ENCODE results near the gene FOXP1. TPM values are rescaled to one million over a fixed set of nuclear protein-coding genes. Genes with fewer than 3 reads are reported as not detected.

FOXP1 gene
- total RNA-seq, 2 experiments from 2014 or later, result 108 to 153 TPM

DNA sequence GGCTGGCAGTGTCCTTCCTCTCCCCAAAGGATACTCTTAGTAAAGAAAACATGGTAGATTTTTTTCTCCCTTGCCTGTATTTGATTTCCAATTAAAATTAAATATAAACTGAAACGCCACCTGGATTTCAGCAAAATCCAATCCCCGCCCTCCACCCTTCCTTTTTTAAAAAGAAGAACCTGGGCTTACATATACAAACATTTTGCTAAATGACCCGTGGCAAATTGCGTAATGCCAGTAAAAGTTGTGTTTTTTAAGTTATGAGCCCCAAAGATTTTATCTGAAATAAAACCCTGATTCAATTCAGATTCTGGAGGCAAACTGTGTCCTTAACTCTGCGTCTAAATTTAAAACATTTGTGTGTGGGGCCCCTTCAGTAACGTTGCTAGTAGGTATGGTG is 403.0 kb downstream of the FOXP1 start:
- H3K4me1 Mint-ChIP-seq, result peaks cover 28% of the 10 kb centered on the region
- DNase-seq (no peak), ATAC-seq (no peak)
- H3K27me3 Mint-ChIP-seq, result no peaks in the 10 kb centered on the region
- H3K9me3 Mint-ChIP-seq (ENCODE audit: low read depth), result no peaks in the 10 kb centered on the region
- no peak overlapping the region for H3K27ac Mint-ChIP-seq
- intact Hi-C loops (cut with DNase I, micrococcal nuclease), result no loop called here
- peaks cover 40% of the 10 kb centered on the region for H3K36me3 Mint-ChIP-seq (ENCODE audit: low read depth)
- ChIA-PET CTCF (no interaction called here), POLR2A (interaction anchor here (0.6 kb wide), 1 partner anchor 51 kb away, joined by 3 read pairs; no protein-coding TSS in a partner anchor)
- H3K4me3 Mint-ChIP-seq, result no peak overlapping the region

DNA sequence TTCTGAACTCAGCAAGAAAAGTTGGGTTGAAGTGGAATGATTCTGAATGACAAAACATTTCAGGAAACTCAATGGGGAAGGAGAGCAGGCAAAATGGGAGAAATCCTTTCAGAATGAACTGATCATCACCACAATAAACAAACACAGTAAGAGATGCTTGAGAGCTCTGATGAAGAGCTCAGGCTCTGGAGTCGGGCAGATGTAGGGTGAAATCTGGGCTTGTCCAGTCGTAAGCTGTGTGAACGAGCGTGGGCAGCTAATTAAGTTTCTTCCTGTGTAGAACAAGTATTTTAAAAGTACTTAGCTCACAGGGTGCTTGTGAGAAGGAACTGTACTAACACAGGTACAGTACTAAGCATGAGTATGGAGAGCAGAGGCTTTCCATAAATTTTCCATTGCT is 406.2 kb downstream of the FOXP1 start:
- DNase-seq (no peak), ATAC-seq (no peak)
- Mint-ChIP-seq H3K36me3 (ENCODE audit: low read depth) (peaks cover 36% of the 10 kb centered on the region), H3K4me1 (peaks cover 38% of the 10 kb centered on the region), H3K9me3 (ENCODE audit: low read depth) (no peaks in the 10 kb centered on the region), H3K27ac (no peak overlapping the region), H3K27me3 (no peaks in the 10 kb centered on the region), H3K4me3 (no peak overlapping the region)
- ChIA-PET CTCF (interaction anchor here (0.7 to 1.1 kb wide), 2 partner anchors 14 to 527 kb away, joined by 4 to 6 read pairs; no protein-coding TSS in a partner anchor), POLR2A (no interaction called here)
- intact Hi-C loops (cut with DNase I, micrococcal nuclease), result no loop called here

DNA sequence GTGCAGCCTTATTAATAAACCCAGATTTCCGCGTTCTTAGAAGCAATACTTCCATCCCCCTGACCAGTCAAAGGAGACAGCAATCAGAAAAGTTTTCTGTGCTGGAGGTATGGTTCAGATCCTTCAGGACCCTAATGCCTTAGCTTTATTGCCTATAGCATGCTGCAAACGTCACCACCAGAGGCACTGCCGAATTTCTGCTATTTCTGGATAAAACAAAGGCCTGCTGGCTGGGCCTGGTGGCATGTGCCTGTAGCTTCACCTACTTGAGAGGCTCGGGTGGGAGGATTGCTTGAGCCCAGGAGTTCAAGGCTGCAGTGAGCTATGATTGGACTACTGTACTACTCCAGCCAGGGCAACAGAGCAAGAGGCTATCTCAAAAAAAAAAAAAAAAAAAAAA is 407.2 kb downstream of the FOXP1 start:
- no peak for ATAC-seq
- POLR2A ChIA-PET, result interaction anchor here (0.6 kb wide), 1 partner anchor 17 kb away, joined by 3 read pairs; no protein-coding TSS in a partner anchor
- no peaks in the 10 kb centered on the region for H3K9me3 Mint-ChIP-seq (ENCODE audit: low read depth)
- CTCF ChIA-PET, result interaction anchor here (1.1 kb wide), 2 partner anchors 9 to 412 kb away, joined by 3 to 4 read pairs; no protein-coding TSS in a partner anchor
- DNase-seq, result no peak
- H3K27ac Mint-ChIP-seq, result no peak overlapping the region
- no peaks in the 10 kb centered on the region for H3K27me3 Mint-ChIP-seq
- intact Hi-C loops (cut with DNase I, micrococcal nuclease), result no loop called here
- H3K36me3 Mint-ChIP-seq (ENCODE audit: low read depth), result peaks cover 38% of the 10 kb centered on the region
- peaks cover 40% of the 10 kb centered on the region for H3K4me1 Mint-ChIP-seq
- no peak overlapping the region for H3K4me3 Mint-ChIP-seq

DNA sequence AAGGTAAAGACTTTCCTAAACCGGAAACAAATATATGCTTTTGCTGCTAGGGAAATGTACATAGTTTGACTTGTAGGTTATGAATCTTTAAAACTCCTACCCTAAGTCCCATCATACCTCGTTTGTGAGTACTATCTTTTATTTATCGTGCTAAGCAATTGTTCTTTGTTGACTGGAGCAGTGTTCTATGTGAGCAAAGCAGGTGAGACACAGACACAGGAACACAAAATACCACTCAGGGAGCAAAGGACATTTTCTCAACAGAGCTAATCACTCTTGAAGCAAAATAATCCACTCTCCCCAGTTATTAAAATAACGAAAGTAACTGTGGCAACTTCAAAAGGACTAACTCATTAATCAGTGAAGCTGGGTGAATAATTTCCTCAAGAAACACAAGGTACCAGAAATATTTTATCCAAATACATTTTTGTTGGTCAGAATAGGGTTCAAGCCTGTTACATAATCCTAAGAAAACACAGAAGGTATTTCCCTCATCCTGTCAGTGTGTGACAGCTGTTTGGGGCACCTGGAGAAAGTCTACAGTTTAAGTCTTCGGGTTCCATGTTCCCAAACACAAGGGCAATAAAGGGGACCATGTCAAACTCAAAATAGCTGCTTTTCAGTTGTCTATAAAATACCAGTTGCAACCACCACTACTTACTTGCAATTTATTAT is 407.7 kb downstream of the FOXP1 start:
- intact Hi-C loops (cut with DNase I, micrococcal nuclease), result no loop called here
- Mint-ChIP-seq H3K9me3 (ENCODE audit: low read depth) (no peaks in the 10 kb centered on the region), H3K27ac (no peak overlapping the region), H3K4me3 (no peak overlapping the region), H3K36me3 (ENCODE audit: low read depth) (peaks cover 36% of the 10 kb centered on the region), H3K27me3 (no peaks in the 10 kb centered on the region), H3K4me1 (peaks cover 44% of the 10 kb centered on the region)
- POLR2A ChIA-PET, result no interaction called here
- DNase-seq (no peak), ATAC-seq (no peak)
- CTCF ChIA-PET, result interaction anchor here (1.1 kb wide), 2 partner anchors 9 to 413 kb away, joined by 3 to 4 read pairs; no protein-coding TSS in a partner anchor

DNA sequence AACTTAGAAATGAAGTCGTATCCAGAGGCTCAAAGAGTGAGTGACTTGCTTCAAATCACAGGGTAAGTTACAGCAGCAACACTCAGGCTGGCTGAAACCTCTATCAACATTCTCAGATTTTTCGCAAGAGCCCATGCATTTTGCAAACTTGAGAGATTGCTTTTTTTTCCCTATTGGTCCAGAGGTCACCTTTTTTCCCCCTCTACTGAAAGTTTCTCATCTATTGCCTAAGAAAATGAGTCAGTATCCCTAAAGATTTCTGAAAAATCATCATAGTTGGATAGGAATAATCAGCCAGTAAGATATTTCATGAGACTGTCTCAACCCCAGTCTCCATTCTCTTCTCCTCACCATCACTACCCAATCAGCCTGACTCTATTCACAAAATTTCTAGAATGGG is 410.6 kb downstream of the FOXP1 start:
- DNase-seq, result no peak

DNA sequence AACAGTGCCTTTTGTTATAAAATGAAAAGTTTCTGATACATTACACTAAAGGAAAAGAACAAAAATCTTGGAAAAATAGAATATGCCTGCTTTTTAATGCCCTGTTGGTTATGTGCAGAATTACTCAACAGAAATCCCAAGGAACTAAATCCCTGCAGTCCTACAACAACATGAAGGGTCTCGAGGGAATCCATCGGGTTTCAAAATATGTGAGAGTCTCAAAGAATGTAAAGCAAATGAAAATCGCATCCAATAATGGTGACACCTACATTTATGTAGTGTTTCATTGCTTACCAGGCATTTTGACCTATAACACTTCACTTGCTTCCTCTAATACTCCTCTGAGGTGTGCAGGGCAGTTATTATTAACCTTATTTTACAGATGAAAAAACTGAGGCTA is 411.3 kb downstream of the FOXP1 start:
- H3K4me3 Mint-ChIP-seq, result no peak overlapping the region
- intact Hi-C loops (cut with DNase I, micrococcal nuclease), result no loop called here
- H3K27ac Mint-ChIP-seq, result no peak overlapping the region
- no peak for DNase-seq
- POLR2A ChIA-PET, result no interaction called here
- H3K4me1 Mint-ChIP-seq, result peaks cover 65% of the 10 kb centered on the region
- CTCF ChIA-PET, result no interaction called here
- H3K9me3 Mint-ChIP-seq (ENCODE audit: low read depth), result no peaks in the 10 kb centered on the region
- no peaks in the 10 kb centered on the region for H3K27me3 Mint-ChIP-seq
- H3K36me3 Mint-ChIP-seq (ENCODE audit: low read depth), result peaks cover 27% of the 10 kb centered on the region
- ATAC-seq, result no peak

More for the DNA sequence above, 410.6 kb downstream of the FOXP1 start:
- Mint-ChIP-seq H3K36me3 (ENCODE audit: low read depth) (peaks cover 28% of the 10 kb centered on the region), H3K4me3 (no peak overlapping the region), H3K27me3 (no peaks in the 10 kb centered on the region), H3K27ac (peak overlapping the region; percentile 35), H3K4me1 (peaks cover 62% of the 10 kb centered on the region), H3K9me3 (ENCODE audit: low read depth) (no peaks in the 10 kb centered on the region)
- ChIA-PET CTCF (no interaction called here), POLR2A (no interaction called here)
- no peak for ATAC-seq
- intact Hi-C loops (cut with DNase I, micrococcal nuclease), result no loop called here

DNA sequence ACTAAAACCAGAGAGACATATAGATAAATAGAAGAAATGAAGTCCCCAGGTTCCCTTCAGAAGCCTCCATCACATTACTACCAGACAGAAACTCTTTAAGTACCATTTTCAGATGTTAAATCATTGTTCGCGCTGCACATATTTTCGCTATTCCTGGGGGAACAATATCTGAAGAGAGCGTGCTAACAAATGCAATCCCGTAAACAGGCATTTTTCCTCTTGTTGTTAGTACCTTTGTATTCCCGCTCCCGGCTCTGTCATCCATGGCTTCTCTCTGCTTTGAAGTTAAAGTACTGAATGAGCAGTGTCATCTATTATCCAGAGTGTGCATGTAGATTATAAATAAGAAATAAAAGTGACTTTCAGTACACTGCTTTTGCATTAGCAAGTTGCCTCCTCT is 412.3 kb downstream of the FOXP1 start:
- intact Hi-C loops (cut with DNase I, micrococcal nuclease), result no loop called here
- ChIA-PET CTCF (no interaction called here), POLR2A (no interaction called here)
- Mint-ChIP-seq H3K27me3 (no peaks in the 10 kb centered on the region), H3K36me3 (ENCODE audit: low read depth) (peaks cover 32% of the 10 kb centered on the region), H3K4me3 (no peak overlapping the region), H3K27ac (no peak overlapping the region), H3K9me3 (ENCODE audit: low read depth) (peaks cover 2% of the 10 kb centered on the region), H3K4me1 (peaks cover 64% of the 10 kb centered on the region)
- no peak for DNase-seq
- ATAC-seq, result no peak

DNA sequence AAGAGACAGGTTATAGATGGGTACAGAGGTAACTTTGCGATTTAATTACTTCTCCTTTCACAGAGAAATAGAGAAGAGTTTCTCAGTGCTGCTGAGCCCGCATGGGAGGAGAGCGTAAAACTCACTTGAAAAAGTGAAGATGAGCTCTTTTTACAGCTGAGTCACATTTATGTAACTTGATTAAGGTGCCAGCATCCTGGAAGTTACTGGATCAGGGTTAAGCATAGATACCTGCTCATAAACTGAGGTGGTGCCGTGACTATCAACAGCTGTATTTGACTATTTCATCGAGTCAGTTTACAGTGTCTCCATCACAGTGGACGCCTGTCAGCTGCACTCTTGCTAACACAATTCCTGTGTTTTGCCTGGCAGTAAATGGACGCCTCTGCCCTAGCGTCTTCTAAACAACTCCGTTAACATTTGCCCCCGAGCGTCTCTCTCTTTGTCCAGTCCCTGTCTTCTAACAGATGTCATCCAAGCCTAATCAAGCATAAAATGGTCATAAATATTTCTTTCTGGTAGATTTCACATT is 414.6 kb downstream of the FOXP1 start:
- no peak overlapping the region for H3K27ac Mint-ChIP-seq
- no peak for DNase-seq
- no peak for ATAC-seq
- peaks cover 56% of the 10 kb centered on the region for H3K4me1 Mint-ChIP-seq
- peaks cover 5% of the 10 kb centered on the region for H3K9me3 Mint-ChIP-seq (ENCODE audit: low read depth)
- POLR2A ChIA-PET, result interaction anchor here (0.7 kb wide), 1 partner anchor 10 kb away, joined by 3 read pairs; no protein-coding TSS in a partner anchor
- H3K27me3 Mint-ChIP-seq, result no peaks in the 10 kb centered on the region
- intact Hi-C loops (cut with DNase I, micrococcal nuclease), result no loop called here
- H3K4me3 Mint-ChIP-seq, result no peak overlapping the region
- H3K36me3 Mint-ChIP-seq (ENCODE audit: low read depth), result peaks cover 40% of the 10 kb centered on the region
- CTCF ChIA-PET, result interaction anchor here (0.6 kb wide), 2 partner anchors 110 to 486 kb away, joined by 3 read pairs; no protein-coding TSS in a partner anchor

DNA sequence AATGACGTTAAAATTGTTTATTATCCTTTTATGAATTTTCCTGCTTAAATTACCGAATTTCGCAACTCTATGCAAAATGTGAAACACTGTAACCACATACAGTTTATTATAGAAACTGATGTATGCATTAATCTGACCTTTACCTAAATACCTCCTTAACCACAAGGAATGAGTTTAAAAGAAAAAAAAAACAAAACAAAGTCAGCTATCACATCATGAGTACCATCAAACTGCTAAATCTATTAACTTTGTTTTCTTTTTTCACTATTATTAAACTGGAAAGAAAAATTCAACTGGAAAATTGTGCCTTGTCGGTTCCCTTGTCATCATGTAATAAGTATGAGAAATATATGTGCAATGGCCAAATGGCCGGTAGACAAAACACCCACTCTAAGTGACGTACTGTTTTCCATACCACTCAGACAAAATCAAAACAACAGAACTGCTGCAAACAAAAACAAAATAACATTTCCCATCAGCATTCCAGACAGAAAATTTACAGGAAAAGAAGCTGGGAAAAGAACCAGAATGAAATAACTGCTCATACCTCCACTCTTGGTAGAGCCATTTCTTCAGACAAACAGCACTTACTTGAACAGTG is 415.3 kb downstream of the FOXP1 start:
- DNase-seq (no peak), ATAC-seq (no peak)
- POLR2A ChIA-PET, result no interaction called here
- Mint-ChIP-seq H3K27me3 (no peaks in the 10 kb centered on the region), H3K4me3 (no peak overlapping the region), H3K36me3 (ENCODE audit: low read depth) (peaks cover 42% of the 10 kb centered on the region), H3K27ac (no peak overlapping the region), H3K9me3 (ENCODE audit: low read depth) (peaks cover 5% of the 10 kb centered on the region), H3K4me1 (peaks cover 54% of the 10 kb centered on the region)
- intact Hi-C loops (cut with DNase I, micrococcal nuclease), result no loop called here
- CTCF ChIA-PET, result interaction anchor here (0.6 to 0.7 kb wide), 3 partner anchors 60 to 161 kb away, joined by 3 read pairs; no protein-coding TSS in a partner anchor

DNA sequence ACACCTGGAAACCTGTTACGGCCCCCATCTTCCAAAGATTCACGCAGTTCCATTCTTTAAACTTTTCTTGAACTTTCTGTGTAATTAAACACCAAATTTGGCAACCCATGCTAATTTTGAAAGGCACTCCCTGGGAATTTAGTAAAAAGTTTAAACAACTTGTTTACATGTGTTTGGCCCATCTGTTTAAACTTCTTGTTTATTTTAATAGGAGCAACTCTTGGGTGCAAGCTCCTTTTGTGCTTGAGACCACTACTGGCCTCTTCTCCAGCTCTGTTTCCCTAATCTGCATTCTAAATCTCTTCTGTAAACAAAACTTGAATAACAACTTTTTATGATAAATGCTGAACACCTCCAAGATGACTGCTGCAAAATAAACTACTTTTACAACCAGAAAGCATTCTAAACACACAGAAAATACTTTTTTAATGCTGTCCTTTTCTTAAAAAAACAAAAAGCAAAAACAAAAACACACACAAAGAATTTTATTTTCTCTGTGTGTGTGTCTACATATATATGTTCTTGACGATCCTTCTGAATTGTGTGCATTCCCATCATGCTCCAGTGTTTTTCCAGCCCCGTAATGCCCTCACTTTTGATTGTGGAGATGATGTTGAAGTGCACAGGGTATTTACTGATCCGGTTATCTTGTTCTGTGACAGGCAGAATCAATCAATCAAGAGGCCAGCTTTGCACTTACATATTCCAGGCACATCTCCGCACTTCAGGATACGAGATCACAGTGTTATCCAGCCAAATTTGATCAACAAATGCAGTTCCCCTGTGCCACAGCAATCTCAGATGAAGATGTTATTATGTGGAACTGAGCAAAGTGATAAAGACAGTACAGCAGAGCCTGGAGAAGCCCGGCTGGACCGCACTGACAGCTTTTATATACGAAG is 416.9 kb downstream of the FOXP1 start:
- H3K9me3 Mint-ChIP-seq (ENCODE audit: low read depth), result peaks cover 10% of the 10 kb centered on the region
- no peaks in the 10 kb centered on the region for H3K27me3 Mint-ChIP-seq
- POLR2A ChIA-PET, result no interaction called here
- intact Hi-C loops (cut with DNase I, micrococcal nuclease), result no loop called here
- ATAC-seq, result no peak
- CTCF ChIA-PET, result interaction anchor here (0.9 kb wide), 1 partner anchor 26 kb away, joined by 4 read pairs; no protein-coding TSS in a partner anchor
- no peak for DNase-seq
- peaks cover 50% of the 10 kb centered on the region for H3K36me3 Mint-ChIP-seq (ENCODE audit: low read depth)
- no peak overlapping the region for H3K4me3 Mint-ChIP-seq
- H3K27ac Mint-ChIP-seq, result no peak overlapping the region
- H3K4me1 Mint-ChIP-seq, result peaks cover 62% of the 10 kb centered on the region

DNA sequence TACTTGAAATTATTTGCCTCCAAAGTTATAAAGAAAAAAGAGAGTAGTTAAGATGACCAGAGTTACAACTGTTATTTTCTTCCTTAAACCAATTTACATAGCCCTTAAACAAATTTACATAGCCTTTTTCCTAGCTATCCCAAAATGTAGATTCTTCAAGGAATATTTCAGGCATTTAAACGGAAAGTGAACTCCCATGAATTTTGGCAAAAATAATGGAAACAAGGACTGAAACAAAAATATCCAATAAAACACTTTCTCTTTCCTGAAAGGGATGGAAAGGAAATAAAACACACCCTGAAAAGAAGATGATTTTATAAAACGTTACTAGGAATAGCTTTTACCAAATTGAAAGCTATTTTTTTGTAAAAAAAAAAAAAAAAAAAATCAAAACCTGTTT is 418.6 kb downstream of the FOXP1 start:
- H3K9me3 Mint-ChIP-seq (ENCODE audit: low read depth), result peaks cover 22% of the 10 kb centered on the region
- no peak overlapping the region for H3K27ac Mint-ChIP-seq
- intact Hi-C loops (cut with DNase I, micrococcal nuclease), result no loop called here
- DNase-seq (no peak), ATAC-seq (no peak)
- no peak overlapping the region for H3K4me3 Mint-ChIP-seq
- H3K36me3 Mint-ChIP-seq (ENCODE audit: low read depth), result peaks cover 56% of the 10 kb centered on the region
- POLR2A ChIA-PET, result no interaction called here
- CTCF ChIA-PET, result no interaction called here
- H3K27me3 Mint-ChIP-seq, result no peaks in the 10 kb centered on the region
- H3K4me1 Mint-ChIP-seq, result peaks cover 63% of the 10 kb centered on the region

Measured in activated CD4-positive, alpha-beta T cell treated with anti-CD3 and anti-CD28 coated beads for 36 hours (primary cell).